Measurements from ENCODE around the gene LSAMP.

GRCh38 chr3:116020989-116021388, 424.3 kb downstream of the LSAMP start:
- no peak for TF ChIP-seq CTCF (conservative IDR thresholded peaks at IDR 0.05; ENCODE audit: low read length)
- no peak for TF ChIP-seq EZH2phosphoT487 (IDR thresholded peaks at IDR 0.05; ENCODE audit: borderline replicate concordance)
